ENCODE results near the gene ITGA6. TPM values are rescaled to one million over a fixed set of nuclear protein-coding genes. Genes with fewer than 3 reads are reported as not detected.
A peak's percentile ranks its signal among the peaks of the same experiment; 100 is the strongest.

ITGA6 gene
- total and polyA plus RNA-seq, 2 experiments from 2014 or later: 32.9 to 124 TPM

GRCh38 chr2:172451923-172452322, 24.5 kb downstream of the ITGA6 start:
- Histone ChIP-seq H3K79me2 (replicated peaks; ENCODE audit: insufficient read depth) (peaks cover 91% of the 10 kb centered on the region), H3K27me3 (ENCODE audit: insufficient read depth) (no peaks in the 10 kb centered on the region), H4K20me1 (replicated peaks; ENCODE audit: insufficient read depth) (peaks cover 4% of the 10 kb centered on the region; the same call in 1 of the 2 replicates), H3K27ac (ENCODE audit: low read depth) (no peak overlapping the region), H3K4me3 (no peak overlapping the region), H3K36me3 (ENCODE audit: insufficient read depth) (no peaks in the 10 kb centered on the region), H3K4me2 (no peak overlapping the region), H3K4me1 (ENCODE audit: insufficient read depth) (peaks cover 70% of the 10 kb centered on the region), H3F3A (replicated peaks; ENCODE audit: low read depth) (no peaks in the 10 kb centered on the region), H2AFZ (no peak overlapping the region), H3K9me2 (ENCODE audit: insufficient read depth) (no peaks in the 10 kb centered on the region)
- ATAC-seq: no peak
- Mint-ChIP-seq H3K27ac (no peak overlapping the region), H3K4me3 (no peak overlapping the region), H3K27me3 (ENCODE audit: insufficient read depth, low read depth, poor library complexity) (peaks cover 11% of the 10 kb centered on the region), H3K4me1 (peaks cover 76% of the 10 kb centered on the region), H3K9me3 (no peaks in the 10 kb centered on the region; the same call in 1 of the 3 replicates), H3K36me3 (ENCODE audit: low read depth) (peaks cover 17% of the 10 kb centered on the region)
- no peak for DNase-seq (ENCODE audit: low spot score)
- TF ChIP-seq ZNF462 (CRISPR knock-in tag; IDR thresholded peaks at IDR 0.05) (no peak), POLR2AphosphoS5 (IDR thresholded peaks at IDR 0.05; ENCODE audit: low read depth) (no peak), CTCF (conservative IDR thresholded peaks at IDR 0.05; ENCODE audit: low read depth in 2 of 2) (no peak)

- Mint-ChIP-seq H3K36me3 (ENCODE audit: low read depth) (peaks cover 17% of the 10 kb centered on the region), H3K27ac (0 out of 2 replicates have a peak overlapping the region, but pooled peaks have one; percentile 13)
- TF ChIP-seq EZH2phosphoT487 (IDR thresholded peaks at IDR 0.05; ENCODE audit: unreplicated experiment) (no peak), ZNF462 (CRISPR knock-in tag; IDR thresholded peaks at IDR 0.05) (no peak)
These were observed 25.5 kb downstream of the ITGA6 start for GRCh38 chr2:172452845-172453244.

More at GRCh38 chr2:172452845-172453244, 25.5 kb downstream of the ITGA6 start:
- H2AFZ ChIP-seq: no peak overlapping the region
- H3K4me3 Mint-ChIP-seq: no peak overlapping the region
- H3K36me3 ChIP-seq (ENCODE audit: insufficient read depth): no peaks in the 10 kb centered on the region
- H3K9me2 ChIP-seq (ENCODE audit: insufficient read depth): no peaks in the 10 kb centered on the region
- ATAC-seq (no peak), DNase-seq (ENCODE audit: low spot score) (no peak)
- H3K4me2 ChIP-seq: no peak overlapping the region
- no peaks in the 10 kb centered on the region; the same call in 1 of the 3 replicates for H3K9me3 Mint-ChIP-seq
- no peak overlapping the region for H3K4me3 ChIP-seq
- H3K79me2 ChIP-seq (replicated peaks; ENCODE audit: insufficient read depth): peaks cover 91% of the 10 kb centered on the region
- peaks cover 15% of the 10 kb centered on the region for H3K27me3 Mint-ChIP-seq (ENCODE audit: insufficient read depth, low read depth, poor library complexity)
- peak overlapping the region; percentile 45; the same call in 1 of the 2 replicates for H3K27ac ChIP-seq (ENCODE audit: low read depth)
- peaks cover 74% of the 10 kb centered on the region for H3K4me1 Mint-ChIP-seq
- H3K4me1 ChIP-seq (ENCODE audit: insufficient read depth): peaks cover 74% of the 10 kb centered on the region
- no peaks in the 10 kb centered on the region for H3K27me3 ChIP-seq (ENCODE audit: insufficient read depth)
- H3F3A ChIP-seq (replicated peaks; ENCODE audit: low read depth): no peaks in the 10 kb centered on the region
- H4K20me1 ChIP-seq (replicated peaks; ENCODE audit: insufficient read depth): peaks cover 4% of the 10 kb centered on the region; the same call in 1 of the 2 replicates

Data from GM23338 (cell line).